ENCODE results near the gene SPTB.

Gene SPTB

DNA sequence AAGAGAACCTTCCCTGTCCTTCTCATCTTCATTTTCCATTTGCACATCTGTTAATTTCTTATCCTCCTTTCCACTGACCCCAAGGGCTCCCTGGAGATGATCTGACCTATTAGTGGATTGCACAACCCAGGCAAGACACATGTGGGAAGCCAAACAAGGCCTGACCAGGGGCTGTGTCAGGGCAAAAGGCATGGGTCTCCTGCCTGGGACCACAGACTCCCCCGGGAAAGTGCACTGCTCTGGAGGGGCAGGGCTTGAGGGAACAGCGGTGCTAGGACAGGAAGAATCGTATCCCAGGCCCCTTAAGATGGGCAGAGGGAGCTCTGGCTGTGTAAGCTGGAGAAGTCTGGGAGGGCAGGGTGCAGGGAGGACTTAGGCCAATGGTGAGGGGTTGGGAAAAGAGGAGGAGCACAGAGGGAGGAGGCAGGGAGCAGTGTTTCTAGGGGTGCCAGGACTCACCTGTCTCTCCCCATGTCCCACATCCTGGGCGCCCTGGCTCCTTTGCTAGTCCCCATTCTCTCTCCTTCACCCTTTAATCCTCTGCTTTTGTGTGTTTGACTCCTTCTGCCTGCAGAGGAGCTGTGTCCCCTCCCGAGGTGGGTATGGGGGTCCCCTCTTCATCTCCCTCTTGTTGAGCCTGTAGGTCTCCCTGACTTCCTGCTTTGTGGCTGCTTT, 150.2 kb downstream of the SPTB start:
- no peak for DNase-seq (ENCODE audit: low read depth)

DNA sequence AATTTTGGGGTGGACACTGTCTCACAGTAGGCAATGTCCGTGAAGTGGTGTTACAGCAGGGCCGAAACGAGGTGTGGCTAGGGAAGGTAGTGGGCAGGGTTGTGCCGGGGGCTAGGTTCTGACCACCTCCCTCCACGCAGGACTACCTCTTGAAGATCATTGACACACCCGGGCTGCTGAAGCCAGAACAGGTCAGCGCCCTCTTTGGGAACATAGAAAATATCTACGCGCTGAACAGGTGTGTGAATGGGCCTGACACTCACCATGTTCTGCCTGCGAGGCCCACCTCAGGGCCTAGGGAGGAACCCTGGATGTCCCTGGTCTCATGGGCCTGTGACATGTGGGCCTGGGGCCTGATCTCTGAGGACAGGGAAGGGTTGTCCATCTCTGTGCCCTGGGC, 150.9 kb downstream of the SPTB start:
- DNase-seq (ENCODE audit: low read depth), result no peak

DNA sequence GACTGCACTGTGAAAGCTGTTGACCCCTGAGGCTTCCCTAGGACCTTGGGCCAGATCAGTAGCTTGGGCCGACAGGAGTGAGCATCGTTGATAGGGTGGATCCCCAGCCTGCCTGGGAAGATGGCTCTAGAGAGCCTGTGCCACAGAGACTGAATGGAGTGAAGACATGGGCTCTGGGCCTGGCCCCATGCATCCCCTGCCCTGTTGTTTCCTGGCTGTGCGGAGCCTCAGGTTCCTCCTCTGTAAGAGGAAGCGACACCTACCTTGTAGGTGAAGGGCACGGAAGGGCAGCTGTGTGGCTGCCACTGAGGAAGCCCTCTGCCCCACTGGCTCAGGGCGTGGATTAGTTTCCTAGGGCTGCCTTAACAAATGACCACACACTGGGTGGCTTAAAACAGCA, 151.6 kb downstream of the SPTB start:
- no peak for DNase-seq (ENCODE audit: low read depth)

DNA sequence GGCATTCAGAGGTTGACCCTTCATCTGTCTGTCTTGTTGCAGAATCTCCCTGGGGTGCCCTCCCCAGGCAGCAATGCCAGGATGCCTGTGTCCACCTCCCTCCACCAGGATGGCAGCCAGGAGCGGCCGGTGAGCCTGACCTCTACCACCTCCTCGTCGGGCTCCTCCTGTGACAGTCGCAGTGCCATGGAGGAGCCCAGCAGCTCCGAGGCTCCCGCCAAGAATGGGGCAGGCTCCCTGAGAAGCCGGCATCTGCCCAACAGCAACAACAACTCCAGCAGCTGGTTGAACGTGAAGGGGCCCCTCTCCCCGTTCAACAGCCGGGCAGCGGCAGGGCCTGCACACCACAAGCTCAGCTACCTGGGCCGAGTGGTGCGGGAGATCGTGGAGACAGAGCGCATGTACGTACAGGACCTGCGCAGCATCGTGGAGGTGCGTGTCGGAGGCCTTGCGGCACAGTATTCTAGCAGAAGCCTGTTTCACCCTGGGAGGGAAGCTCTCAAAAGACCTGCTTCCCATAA, 152.1 kb downstream of the SPTB start:
- DNase-seq (ENCODE audit: low read depth), result no peak

DNA sequence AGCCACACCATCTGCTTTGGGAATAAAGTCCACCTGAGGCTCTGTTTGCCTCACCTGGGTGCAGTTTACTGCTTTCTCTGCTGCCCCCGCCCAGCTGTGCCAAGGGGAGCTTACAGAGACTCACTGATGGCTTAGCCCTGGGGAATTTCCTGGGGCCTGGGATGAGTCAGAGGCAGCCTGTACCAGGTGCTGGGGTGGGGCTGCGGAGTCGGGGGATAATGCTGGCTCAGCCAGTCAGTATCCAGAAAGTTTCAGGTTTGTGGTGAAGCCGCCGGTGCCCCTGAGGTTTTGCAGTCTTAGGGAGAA, 153.2 kb downstream of the SPTB start:
- no peak for DNase-seq (ENCODE audit: low read depth)

DNA sequence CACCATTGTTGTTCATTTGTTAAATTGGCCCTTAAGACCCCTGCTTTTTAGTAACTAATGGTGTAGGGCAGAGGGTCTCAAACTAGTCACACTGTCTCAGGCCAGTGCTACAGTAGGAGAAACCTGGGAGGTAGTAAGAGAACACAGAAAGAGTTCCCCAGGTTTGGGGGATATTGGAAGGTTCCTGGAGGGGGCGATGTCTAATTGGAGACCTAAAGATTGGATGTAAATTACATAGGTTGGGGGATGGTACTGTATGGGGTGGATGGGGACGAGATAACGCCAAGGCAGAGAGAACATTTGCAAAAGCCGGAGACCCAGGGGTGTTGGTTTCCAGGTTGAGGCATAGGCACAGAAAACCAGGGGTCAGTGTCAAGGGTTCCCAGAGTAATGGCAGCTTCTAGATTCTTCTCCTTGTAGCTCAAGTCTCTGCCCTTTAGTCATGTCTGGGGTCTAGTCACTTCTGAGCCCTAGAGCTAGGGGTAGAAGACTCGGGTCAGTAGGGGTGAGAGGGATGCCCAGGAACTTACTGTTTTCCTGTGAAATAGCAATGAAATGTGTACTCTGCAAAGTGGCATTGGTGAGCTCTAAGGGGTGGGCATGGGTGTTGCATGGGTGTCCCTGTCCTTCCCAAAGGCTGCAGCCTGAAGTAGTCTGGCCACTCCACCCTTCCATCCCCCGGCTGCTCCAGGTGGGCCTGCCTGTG, 153.7 kb downstream of the SPTB start:
- no peak for DNase-seq (ENCODE audit: low read depth)

DNA sequence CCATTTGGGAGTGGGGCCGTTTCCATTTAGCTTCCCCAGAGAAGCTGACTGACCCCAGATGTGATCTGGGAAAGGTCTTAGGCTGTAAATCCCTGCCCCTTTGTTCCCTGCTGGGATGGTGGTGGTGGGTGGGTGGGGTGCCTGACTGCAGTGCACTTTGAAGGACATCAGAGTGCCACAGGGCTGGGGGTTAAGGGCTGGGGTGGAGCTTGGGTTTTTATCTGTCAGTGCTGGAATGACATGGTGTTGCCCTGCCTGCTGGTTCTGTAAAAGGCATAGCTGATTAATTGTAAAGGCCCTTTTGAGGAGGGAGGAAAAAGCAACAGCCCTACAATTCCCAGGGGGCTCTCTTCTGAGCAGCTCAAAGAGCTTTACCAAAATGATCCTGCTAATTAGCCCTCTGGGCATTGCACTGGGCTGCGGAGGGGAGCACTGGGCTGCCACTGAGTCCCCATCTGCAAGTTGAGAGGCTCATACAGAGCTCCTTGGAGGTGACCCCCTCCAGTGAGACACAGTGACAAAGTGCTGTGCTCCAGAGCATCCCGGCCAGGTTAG, 154.4 kb downstream of the SPTB start:
- DNase-seq (ENCODE audit: low read depth), result no peak

DNA sequence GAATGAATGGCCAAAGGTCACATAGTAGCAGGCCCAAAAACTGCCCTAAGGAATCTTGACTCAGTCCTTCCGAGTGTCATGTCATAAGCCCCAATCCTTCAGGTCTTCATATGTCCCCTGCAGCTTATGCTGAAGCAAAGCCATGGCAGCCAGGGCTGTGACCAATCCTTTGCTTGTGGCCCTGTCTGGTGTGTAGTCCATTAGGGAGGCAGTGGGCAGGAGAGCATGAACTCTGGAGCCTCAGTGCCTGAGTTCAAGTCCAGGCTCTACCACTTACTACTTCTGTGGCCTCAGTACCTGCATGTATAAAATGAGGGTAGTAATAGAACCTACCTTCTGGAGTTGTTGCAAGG, 155.2 kb downstream of the SPTB start:
- DNase-seq (ENCODE audit: low read depth), result no peak

DNA sequence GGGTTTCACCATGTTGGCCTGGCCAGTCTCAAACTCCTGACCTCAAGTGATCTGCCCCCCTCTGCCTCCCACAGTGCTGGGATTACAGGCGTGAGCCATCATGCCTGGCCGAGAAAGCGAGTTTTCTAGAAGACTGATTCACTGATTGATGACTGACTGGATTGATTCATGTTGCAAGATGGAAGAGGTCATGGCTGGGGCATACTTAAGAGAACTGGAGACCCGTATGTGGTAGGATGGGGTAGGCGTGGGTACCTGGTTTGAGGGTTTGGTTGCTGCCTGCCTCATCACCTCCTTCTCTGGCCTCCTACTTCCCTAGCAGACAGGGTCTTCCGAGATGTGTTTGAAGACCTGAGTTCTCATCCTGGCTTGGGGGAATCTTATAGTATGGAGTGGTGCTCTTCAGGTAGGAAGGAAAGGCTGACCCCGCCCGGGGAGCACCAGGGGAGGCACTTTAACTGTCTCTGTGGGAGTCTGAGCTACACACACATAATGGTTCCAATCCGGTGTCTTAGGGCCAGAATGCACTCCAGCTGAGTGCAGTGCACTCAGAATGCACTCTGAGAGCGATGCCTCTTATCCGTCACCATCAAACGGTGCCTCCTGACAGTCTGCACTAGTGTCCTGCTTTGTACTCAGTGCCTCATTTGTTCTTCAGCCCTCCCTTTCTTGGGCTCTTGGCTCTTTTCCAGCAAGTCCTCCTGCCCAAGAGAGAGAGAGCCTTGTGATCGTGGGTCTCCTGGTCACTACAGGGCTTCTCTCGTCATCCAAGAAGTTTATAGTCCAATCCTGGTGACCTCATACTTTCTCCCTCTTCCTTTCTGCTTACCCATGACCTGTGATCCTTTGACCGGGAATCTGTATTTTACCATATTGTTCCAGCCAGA, 155.8 kb downstream of the SPTB start:
- DNase-seq (ENCODE audit: low read depth), result no peak

DNA sequence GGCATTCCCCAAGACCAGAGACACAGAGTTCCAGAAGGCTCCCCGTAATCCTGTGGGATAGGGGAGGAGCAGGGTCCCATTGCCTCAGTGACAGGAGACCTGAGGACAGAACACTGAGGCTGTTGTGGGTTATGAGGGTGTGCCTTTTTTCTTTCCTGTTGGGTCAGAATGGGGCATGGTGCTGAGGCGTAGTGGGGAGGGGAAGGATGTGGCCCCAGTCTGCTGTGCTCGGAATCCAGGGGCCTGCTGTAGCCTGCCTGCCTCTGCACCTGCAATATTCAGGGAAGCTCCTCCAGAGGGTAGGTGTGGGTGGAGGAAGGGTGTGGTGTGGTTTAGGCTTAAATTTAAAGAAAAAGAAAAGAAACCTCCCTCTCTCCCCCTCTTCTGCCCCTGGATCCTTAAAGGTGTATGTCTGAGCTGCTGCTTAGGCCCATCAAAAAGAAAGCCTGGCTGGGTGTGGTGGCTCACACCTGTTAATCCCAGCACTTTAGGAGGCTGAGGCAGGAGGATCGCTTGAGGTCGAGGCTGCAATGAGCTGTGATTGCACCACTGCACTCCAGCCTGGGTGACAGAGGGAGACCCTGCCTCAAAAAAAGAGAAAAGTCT, 156.8 kb downstream of the SPTB start:
- DNase-seq (ENCODE audit: low read depth), result no peak

DNA sequence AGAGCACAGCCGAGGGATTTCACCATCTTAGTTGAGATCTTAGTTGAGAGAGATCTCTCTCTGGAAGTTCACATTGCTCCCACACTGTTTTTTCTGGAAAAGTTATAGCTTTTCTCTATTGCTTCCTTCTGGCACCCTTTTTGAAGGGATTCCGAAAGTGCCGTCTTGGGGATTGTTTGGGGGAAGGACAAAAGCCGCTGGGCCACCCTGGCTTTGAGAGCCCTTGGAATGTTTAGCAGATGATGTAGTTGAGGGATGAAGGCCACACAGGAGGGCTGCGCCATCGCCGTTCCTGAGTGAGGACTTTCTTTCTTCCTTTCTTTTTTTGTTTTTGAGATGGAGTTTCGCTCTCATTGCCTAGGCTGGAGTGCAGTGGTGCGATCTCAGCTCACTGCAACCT, 157.8 kb downstream of the SPTB start:
- no peak for DNase-seq (ENCODE audit: low read depth)

DNA sequence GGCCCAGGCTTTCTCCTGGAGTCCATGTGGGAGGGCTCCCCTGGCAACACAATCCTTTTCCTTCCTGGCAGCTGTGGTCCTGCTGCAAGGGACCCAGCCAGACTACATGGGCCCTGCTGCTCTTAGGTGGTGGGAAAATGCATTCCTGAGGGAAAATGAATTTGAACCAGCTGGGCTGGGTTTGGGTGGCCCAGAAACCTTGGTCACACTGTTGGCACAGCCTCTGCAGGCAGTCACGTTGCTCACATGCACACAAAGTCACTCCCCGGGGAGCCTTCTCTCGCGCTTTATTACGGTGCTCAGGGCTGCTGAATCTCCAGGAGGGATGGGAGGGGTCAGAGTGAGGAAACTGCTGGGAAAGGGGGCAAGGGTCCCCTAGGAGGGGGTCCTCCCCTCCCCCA, 158.3 kb downstream of the SPTB start:
- DNase-seq (ENCODE audit: low read depth), result no peak

DNA sequence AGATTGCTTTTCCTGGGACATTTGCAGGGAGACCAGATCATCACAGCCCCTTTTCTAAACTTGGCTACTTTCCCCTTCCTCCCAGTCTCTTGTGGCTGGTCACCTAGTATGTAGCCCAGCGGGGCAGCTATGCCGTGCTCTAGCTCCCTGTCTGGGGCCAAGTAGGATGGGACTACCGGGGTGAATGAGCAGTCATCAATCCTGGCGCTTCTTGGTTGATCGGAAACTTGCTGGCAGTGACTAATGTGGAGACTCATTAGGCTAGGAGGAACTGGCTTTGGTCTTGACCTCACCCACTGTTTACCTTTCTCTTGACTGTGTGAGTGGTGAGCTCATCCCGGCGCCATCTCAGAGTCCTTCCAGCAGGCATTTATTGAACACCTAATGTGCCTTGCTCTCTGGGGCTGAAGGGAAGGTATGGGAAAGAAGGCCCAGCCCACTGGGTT, 159.6 kb downstream of the SPTB start:
- no peak for DNase-seq (ENCODE audit: low read depth)

DNA sequence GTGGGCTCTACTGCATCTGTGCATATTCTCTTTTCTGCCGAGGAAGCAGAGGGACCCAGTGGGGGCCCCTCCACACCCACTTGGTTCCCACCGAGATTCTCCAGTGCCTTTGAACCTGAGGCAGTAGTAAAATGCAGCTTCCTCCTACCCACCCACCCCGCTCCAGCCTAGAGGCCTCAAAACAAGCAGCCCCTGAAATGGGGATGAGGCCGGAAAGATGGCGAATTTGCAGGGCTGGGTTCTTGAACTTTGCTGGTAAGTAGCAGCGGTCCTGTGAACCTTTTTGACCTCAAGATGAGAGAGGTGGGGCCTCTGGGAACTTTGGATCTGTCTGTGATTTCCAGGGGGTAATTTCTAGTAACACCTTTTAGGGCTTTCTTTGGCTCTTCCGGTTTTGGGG, 160.1 kb downstream of the SPTB start:
- no peak for DNase-seq (ENCODE audit: low read depth)

DNA sequence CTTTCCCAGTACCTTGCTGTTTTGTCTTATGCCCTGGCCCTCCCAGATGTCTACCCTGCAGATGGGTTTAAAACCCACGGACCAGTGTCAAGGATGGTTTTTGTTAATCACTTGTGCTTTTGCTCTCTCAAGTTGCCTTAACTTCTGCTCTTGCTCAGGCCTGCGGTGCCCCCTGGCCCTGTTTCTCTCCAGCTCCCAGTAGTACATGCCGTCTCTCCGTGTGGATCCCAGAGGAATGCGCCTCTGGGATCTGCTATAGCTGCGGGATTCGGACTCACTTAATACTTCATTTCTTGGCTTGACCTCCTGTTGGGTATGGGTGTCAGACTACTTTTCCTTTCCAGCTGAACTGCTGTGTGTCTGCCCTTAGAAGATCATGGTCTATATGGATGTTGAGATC, 160.9 kb downstream of the SPTB start:
- DNase-seq (ENCODE audit: low read depth), result no peak

DNA sequence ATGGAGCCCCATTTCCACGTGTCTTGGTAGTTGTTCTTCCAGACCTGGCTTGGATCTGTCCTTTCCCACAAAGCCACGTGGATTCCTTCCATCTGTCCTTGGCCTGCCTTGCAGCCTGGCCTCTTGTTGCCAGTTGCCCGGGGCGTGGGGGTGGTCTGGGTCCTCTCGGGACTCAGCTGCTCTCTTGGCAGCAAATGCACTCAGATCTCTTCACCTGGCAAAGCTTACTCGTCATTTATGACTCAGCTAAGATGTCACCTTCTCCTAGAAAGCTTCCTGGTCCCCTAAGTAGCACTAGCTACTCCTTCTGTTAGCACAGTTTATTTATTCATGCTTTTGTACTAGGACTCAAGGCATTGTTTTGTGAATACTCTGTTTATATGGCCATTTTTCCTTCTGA, 161.8 kb downstream of the SPTB start:
- no peak for DNase-seq (ENCODE audit: low read depth)

DNA sequence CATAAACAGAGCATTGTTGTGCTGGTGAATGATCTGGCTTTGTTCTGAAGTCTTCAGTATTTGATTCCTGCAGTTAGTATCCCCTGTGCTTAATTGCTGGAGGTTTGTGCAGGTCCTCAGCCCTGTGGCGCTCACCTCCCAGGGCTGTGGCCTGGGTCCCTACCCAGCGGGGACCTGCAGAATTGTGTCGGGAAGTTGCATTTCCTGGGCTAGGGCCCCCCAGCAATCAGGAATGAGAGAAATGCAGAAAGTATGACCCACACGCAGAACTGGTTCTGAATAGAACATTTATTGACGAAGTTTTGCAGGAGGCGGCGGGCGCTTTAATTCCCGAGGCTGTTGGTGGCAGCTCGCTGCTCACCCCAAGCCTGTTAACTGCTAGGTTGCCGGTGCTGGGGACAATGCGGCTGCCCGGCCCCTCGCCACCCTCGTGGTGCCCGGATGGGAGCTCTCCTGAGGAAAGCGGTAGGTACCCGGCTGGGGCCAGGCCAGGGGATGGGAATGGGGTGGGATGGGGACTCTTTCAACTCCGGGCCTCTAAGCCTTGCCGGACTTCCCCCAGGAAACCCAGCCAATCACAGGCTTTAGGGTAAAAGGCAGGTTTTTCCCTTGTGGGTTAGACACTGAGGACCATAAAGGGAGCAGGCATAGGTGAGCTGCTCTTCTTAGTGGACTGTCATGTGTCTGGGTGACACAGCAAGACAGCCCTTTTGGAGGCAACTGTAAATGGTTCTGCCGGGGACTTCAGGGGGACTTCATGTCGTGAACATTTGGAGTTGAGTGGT, 163.9 kb downstream of the SPTB start:
- no peak for DNase-seq (ENCODE audit: low read depth)

DNA sequence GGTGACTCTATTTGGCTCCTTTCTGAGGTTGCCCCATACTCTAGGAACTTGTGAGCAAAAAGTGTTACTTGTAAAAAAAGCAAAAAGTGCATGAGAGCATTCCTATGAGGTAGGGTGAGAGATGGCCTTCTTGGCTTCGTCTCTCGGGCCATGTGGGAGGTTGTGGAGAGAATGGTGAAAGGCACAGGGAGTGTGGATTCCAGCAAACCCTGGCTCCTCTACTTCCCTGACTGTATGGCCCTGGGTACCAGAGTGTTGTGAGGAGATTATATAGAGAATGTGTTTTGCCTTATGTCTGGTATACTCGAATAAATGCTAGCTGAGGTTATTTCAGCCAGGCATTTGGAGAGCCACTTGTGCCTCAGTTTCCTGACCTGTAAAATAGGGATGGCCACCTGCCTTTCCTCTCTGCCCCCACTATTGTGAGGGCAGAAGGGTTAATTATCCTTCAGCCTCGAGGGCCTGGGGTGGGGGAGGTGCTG, 164.5 kb downstream of the SPTB start:
- DNase-seq (ENCODE audit: low read depth), result no peak

DNA sequence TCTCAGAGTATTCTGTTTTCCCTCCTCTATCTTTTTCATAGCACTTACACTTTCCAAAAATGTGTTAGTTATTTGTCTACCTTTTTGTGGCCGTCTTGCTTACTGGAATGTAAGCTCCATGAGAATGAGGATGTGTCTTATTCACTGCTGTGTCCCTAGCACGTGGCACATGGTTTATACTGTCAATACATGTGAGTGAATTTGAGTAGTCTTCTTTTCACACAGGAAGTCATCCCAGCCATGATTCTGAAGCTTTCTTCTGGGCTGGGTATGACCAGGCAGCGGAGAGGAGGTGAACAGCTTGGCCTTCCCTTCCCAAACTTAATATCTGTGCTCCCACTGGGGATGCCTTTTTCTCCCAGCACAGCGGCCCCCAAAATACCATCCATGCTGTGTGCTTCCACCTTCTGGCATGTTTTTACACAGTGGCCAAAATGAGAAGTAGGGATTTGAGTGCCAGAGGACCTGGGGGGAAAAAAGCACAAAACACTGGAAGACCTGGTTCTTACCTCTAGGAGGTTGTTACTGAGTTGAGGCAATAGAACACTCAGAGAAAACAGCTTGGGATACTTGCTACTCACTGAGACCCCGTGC, 165.2 kb downstream of the SPTB start:
- DNase-seq (ENCODE audit: low read depth), result no peak

DNA sequence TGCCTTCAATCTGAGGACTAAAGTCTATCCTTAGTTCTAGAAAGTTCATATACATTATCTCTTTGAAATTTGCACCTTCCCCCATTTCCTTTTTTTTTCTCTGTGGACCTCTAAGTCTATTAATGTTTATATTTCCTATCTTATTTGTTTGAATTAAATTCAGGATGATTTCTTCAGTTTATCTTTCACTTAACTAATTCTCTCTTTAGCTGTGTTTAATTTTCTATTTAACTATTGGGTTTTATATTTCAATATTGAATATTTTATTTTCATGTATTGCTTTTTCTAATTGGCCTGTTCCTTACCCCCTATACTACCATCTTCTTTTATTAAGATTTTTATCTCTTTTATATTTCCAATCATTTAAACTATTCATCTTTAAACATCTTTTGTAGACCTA, 166.0 kb downstream of the SPTB start:
- DNase-seq (ENCODE audit: low read depth), result no peak

DNA sequence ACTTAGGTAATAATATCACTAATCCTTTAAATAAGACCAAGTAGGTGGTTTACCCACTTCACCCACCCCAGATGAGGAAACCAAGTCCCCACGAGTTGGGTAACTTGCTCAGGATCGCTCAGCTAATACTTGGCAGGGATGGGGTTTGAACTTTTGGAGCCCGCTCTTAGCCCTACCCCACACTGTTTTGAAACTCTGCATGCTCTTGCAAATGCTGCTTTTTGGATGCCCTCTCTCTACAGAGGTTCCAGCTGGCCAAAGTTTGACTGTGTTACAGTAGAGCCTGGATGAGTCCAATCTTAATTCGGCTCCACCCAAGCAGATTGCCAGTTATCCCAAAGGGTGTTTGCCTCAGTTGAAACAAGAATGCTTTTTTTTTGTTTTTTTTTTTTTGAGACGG, 168.7 kb downstream of the SPTB start:
- no peak for DNase-seq (ENCODE audit: low read depth)

Measured in activated gamma-delta T cell treated with anti-CD3 and anti-CD28 coated beads, Interleukin-2, amount 50 U/mL, for 16 hours (primary cell).